HEK293 (cell line): ENCODE data around the gene DSCAM.

Experiments
- CTCF ChIA-PET: fragments of 350-600 bp; formaldehyde crosslinking; extraction: SDS; loops from one replicate; lab custom pipeline; 2021; ENCODE audit warnings: antibody characterized with exemption; lab: Yijun Ruan, JAX
- POLR2A ChIA-PET: fragments of 300-600 bp; formaldehyde crosslinking; extraction: SDS; loops from one replicate; lab custom pipeline; 2020; ENCODE audit warnings: antibody characterized with exemption, inconsistent platforms; lab: Yijun Ruan, JAX
- H3K27ac ChIP-seq: fragments of 200-500 bp; sonication (Bioruptor generic); 2 replicates; pipeline ENCODE4 v1.5.1; 2014; ENCODE audit warnings: low read depth, low read length, control low read depth, inconsistent platforms; ENCODE audit errors: extremely low read depth
- H3K36me3 ChIP-seq, 2 experiments: fragments of 200-500 bp in 1 of 2; sonication (Bioruptor generic) in 1 of 2; 1 replicate in 1 of 2; 2 replicates in 1 of 2; pipeline ENCODE4 v1.5.1; 2014 to 2017; ENCODE audit warnings: inconsistent platforms in 2 of 2, low read length in 2 of 2; ENCODE audit not compliant: control insufficient read depth in 2 of 2, insufficient read depth in 1 of 2
- H3K4me1 ChIP-seq: fragments of 200-500 bp; sonication (Bioruptor generic); 2 replicates; pipeline ENCODE4 v1.5.1; 2014; ENCODE audit warnings: mild to moderate bottlenecking, low read length, inconsistent platforms; ENCODE audit not compliant: control insufficient read depth, insufficient read depth
- H3K4me3 ChIP-seq: 2 replicates; pipeline ENCODE4 v1.5.1; 2011; ENCODE audit warnings: low read depth, mild to moderate bottlenecking, control low read depth, low read length, moderate library complexity
- H3K9me3 ChIP-seq: fragments of 200-500 bp; sonication (Bioruptor generic); 2 replicates; pipeline ENCODE4 v1.5.1; 2014; ENCODE audit warnings: low read depth, low read length, inconsistent platforms; ENCODE audit not compliant: control insufficient read depth, insufficient read depth
- AEBP2 ChIP-seq: fragments of 450-650 bp; formaldehyde crosslinking; IDR thresholded peaks from 2 replicates; pipeline ENCODE4 v1.5.1; 2016; ENCODE audit warnings: missing biosample characterization, missing genetic modification characterization, borderline replicate concordance
- KLF8 ChIP-seq: fragments of 450-650 bp; formaldehyde crosslinking; IDR thresholded peaks from 2 replicates; pipeline ENCODE4 v1.5.1; 2016; ENCODE audit warnings: missing biosample characterization, missing genetic modification characterization
- OSR2 ChIP-seq: fragments of 450-650 bp; formaldehyde crosslinking; IDR thresholded peaks from 2 replicates; pipeline ENCODE4 v1.5.1; 2016; ENCODE audit warnings: missing biosample characterization, missing genetic modification characterization
- PRDM4 ChIP-seq: fragments of 450-650 bp; formaldehyde crosslinking; IDR thresholded peaks from 2 replicates; pipeline ENCODE4 v1.5.1; 2017; ENCODE audit warnings: missing biosample characterization, missing genetic modification characterization
- ZNF112 ChIP-seq: fragments of 450-650 bp; formaldehyde crosslinking; IDR thresholded peaks from 2 replicates; pipeline ENCODE4 v1.5.0; 2017; ENCODE audit warnings: missing biosample characterization, missing genetic modification characterization
- ZNF121 ChIP-seq: fragments of 450-650 bp; formaldehyde crosslinking; IDR thresholded peaks from 2 replicates; pipeline ENCODE4 v1.5.1; 2016; ENCODE audit warnings: missing biosample characterization, missing genetic modification characterization
- ZNF184 ChIP-seq: fragments of 450-650 bp; IDR thresholded peaks from 2 replicates; pipeline ENCODE4 v1.5.1; 2018; ENCODE audit warnings: missing biosample characterization, mild to moderate bottlenecking, missing genetic modification characterization
- ZNF19 ChIP-seq: fragments of 450-650 bp; formaldehyde crosslinking; IDR thresholded peaks from 2 replicates; pipeline ENCODE4; 2016; ENCODE audit warnings: missing biosample characterization, missing genetic modification characterization, low read depth
- ZNF292 ChIP-seq: fragments of 450-650 bp; formaldehyde crosslinking; IDR thresholded peaks from 2 replicates; pipeline ENCODE4 v1.5.1; 2016; ENCODE audit warnings: low read depth, missing biosample characterization, missing genetic modification characterization, borderline replicate concordance
- ZNF391 ChIP-seq: fragments of 450-650 bp; formaldehyde crosslinking; IDR thresholded peaks from 2 replicates; pipeline ENCODE4 v1.5.1; 2016; ENCODE audit warnings: low read depth, missing biosample characterization, missing genetic modification characterization, borderline replicate concordance
- ZNF416 ChIP-seq: fragments of 450-650 bp; formaldehyde crosslinking; IDR thresholded peaks from 2 replicates; pipeline ENCODE4 v1.5.1; 2016; ENCODE audit warnings: missing biosample characterization, missing genetic modification characterization
- ZNF48 ChIP-seq: fragments of 450-650 bp; formaldehyde crosslinking; IDR thresholded peaks from 2 replicates; pipeline ENCODE4 v1.5.1; 2016; ENCODE audit warnings: missing biosample characterization, missing genetic modification characterization
- ZNF600 ChIP-seq: fragments of 450-650 bp; formaldehyde crosslinking; IDR thresholded peaks from 2 replicates; pipeline ENCODE4 v1.5.1; 2016; ENCODE audit warnings: missing biosample characterization, missing genetic modification characterization
- TF ChIP-seq, protein P1 (sequence below): fragments of 450-650 bp; formaldehyde crosslinking; IDR thresholded peaks from 2 replicates; pipeline ENCODE4 v1.5.1; 2016; ENCODE audit warnings: missing biosample characterization, missing genetic modification characterization
- TF ChIP-seq, protein P2 (sequence below): fragments of 450-650 bp; formaldehyde crosslinking; IDR thresholded peaks from 2 replicates; pipeline ENCODE4 v1.5.1; 2017; ENCODE audit warnings: missing biosample characterization, missing genetic modification characterization
- TF ChIP-seq, protein P3 (sequence below): fragments of 450-650 bp; formaldehyde crosslinking; IDR thresholded peaks from 2 replicates; pipeline ENCODE4 v1.5.1; 2017; ENCODE audit warnings: missing biosample characterization, missing genetic modification characterization
- TF ChIP-seq, protein P4 (sequence below): fragments of 450-650 bp; formaldehyde crosslinking; IDR thresholded peaks from 2 replicates; pipeline ENCODE4 v1.5.1; 2016; ENCODE audit warnings: missing biosample characterization, missing genetic modification characterization

DSCAM gene

GRCh38 chr21:40505681-40506080 lies 341.3 kb downstream of the DSCAM start:
- TF ChIP-seq KLF8 (tag by site-specific recombination): no peak
- no peak for TF ChIP-seq ZNF416
- TF ChIP-seq ZNF184: no peak
- no peak for TF ChIP-seq ZNF19 (tag by site-specific recombination)
- TF ChIP-seq, protein P1, sequence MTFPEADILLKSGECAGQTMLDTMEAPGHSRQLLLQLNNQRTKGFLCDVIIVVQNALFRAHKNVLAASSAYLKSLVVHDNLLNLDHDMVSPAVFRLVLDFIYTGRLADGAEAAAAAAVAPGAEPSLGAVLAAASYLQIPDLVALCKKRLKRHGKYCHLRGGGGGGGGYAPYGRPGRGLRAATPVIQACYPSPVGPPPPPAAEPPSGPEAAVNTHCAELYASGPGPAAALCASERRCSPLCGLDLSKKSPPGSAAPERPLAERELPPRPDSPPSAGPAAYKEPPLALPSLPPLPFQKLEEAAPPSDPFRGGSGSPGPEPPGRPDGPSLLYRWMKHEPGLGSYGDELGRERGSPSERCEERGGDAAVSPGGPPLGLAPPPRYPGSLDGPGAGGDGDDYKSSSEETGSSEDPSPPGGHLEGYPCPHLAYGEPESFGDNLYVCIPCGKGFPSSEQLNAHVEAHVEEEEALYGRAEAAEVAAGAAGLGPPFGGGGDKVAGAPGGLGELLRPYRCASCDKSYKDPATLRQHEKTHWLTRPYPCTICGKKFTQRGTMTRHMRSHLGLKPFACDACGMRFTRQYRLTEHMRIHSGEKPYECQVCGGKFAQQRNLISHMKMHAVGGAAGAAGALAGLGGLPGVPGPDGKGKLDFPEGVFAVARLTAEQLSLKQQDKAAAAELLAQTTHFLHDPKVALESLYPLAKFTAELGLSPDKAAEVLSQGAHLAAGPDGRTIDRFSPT: no peak
- TF ChIP-seq ZNF112 (tag by site-specific recombination): no peak
- TF ChIP-seq OSR2: no peak
- TF ChIP-seq ZNF48 (tag by site-specific recombination): no peak
- no peak for TF ChIP-seq AEBP2 (tag by site-specific recombination)
- TF ChIP-seq, protein P2, sequence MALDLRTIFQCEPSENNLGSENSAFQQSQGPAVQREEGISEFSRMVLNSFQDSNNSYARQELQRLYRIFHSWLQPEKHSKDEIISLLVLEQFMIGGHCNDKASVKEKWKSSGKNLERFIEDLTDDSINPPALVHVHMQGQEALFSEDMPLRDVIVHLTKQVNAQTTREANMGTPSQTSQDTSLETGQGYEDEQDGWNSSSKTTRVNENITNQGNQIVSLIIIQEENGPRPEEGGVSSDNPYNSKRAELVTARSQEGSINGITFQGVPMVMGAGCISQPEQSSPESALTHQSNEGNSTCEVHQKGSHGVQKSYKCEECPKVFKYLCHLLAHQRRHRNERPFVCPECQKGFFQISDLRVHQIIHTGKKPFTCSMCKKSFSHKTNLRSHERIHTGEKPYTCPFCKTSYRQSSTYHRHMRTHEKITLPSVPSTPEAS (tag by site-specific recombination): no peak
- TF ChIP-seq, protein P3, sequence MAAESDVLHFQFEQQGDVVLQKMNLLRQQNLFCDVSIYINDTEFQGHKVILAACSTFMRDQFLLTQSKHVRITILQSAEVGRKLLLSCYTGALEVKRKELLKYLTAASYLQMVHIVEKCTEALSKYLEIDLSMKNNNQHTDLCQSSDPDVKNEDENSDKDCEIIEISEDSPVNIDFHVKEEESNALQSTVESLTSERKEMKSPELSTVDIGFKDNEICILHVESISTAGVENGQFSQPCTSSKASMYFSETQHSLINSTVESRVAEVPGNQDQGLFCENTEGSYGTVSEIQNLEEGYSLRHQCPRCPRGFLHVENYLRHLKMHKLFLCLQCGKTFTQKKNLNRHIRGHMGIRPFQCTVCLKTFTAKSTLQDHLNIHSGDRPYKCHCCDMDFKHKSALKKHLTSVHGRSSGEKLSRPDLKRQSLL: no peak
- no peak for TF ChIP-seq ZNF391 (tag by site-specific recombination)
- TF ChIP-seq ZNF600 (tag by site-specific recombination): no peak
- TF ChIP-seq ZNF292 (tag by site-specific recombination): no peak
- no peak for TF ChIP-seq ZNF121 (tag by site-specific recombination)
- TF ChIP-seq, protein P4, sequence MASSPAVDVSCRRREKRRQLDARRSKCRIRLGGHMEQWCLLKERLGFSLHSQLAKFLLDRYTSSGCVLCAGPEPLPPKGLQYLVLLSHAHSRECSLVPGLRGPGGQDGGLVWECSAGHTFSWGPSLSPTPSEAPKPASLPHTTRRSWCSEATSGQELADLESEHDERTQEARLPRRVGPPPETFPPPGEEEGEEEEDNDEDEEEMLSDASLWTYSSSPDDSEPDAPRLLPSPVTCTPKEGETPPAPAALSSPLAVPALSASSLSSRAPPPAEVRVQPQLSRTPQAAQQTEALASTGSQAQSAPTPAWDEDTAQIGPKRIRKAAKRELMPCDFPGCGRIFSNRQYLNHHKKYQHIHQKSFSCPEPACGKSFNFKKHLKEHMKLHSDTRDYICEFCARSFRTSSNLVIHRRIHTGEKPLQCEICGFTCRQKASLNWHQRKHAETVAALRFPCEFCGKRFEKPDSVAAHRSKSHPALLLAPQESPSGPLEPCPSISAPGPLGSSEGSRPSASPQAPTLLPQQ: no peak
- no peak for TF ChIP-seq PRDM4 (tag by site-specific recombination)
- Histone ChIP-seq H3K36me3 (no peaks in the 10 kb centered on the region), H3K9me3 (no peaks in the 10 kb centered on the region), H3K4me1 (no peaks in the 10 kb centered on the region), H3K4me3 (no peak overlapping the region), H3K27ac (no peak overlapping the region)
- POLR2A ChIA-PET: no interaction called here
- CTCF ChIA-PET: interaction anchor here (0.6 to 1.2 kb wide), 5 partner anchors 9 to 777 kb away, joined by 3 to 6 read pairs (median 3); no protein-coding TSS in a partner anchor
